Activated naive CD4-positive, alpha-beta T cell treated with anti-CD3 and anti-CD28 coated beads, Interleukin-2, amount 50 U/mL, for 24 hours (primary cell): Measurements from ENCODE around the gene POLR2L.
A peak's percentile ranks its signal among the peaks of the same experiment; 100 is the strongest.

Experiments
- H3K27ac Mint-ChIP-seq: one replicate; pipeline ENCODE4 v1.8.0; 2021; ENCODE audit warnings: mild to moderate bottlenecking, mixed read lengths
- H3K27me3 Mint-ChIP-seq: one replicate; pipeline ENCODE4 v1.8.0; 2021; ENCODE audit warnings: mixed read lengths
- H3K36me3 Mint-ChIP-seq: one replicate; pipeline ENCODE4 v1.8.0; 2021; ENCODE audit warnings: mixed read lengths
- H3K4me1 Mint-ChIP-seq: one replicate; pipeline ENCODE4 v1.8.0; 2021; ENCODE audit warnings: mixed read lengths
- H3K4me3 Mint-ChIP-seq: one replicate; pipeline ENCODE4 v1.8.0; 2021; ENCODE audit warnings: mild to moderate bottlenecking, mixed read lengths
- H3K9me3 Mint-ChIP-seq: one replicate; pipeline ENCODE4 v1.8.0; 2021; ENCODE audit warnings: mixed read lengths

The POLR2L gene

DNA sequence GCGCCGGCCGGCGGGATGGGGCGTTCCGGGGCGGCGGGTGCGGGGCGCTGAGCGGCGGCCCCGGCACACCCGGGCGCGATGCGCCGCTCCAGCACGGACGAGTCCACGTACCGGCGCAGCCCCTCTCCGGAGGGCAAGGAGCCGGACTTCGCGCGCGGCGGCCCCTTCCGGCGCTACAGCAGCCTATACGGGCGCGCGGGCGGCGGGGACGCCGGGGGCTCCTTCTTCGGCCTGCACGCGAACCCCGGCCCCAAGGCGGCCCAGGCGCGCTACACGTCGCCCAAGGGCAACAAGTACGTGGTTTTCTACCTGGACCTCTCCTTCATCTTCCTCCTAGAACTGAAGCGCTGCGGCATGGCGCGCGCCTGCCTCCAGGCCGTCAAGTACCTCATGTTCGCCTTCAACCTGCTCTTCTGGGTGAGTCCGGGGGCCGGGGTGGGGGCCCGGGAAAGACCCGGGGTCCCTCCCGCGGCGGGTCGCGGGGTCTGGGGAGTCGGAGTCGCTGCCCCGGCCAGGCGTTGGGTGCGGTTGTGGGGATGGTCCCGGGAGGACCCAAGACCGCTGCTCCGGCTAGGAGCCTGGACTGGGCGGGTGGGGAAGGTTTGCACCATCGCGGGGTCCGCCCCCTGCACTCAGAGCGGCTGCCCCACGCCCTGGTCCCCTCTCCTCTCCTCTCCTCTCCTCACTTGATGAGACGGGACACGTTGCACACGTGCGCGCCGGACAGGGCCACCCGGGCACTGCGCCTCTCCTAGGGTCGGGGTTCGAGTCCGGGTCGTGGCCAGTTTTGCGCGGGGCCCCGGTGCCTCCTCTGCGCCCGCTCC is 7.8 kb upstream of the POLR2L start:
- Mint-ChIP-seq H3K4me3 (peak overlapping the region; percentile 42), H3K27ac (no peak overlapping the region), H3K36me3 (no peaks in the 10 kb centered on the region), H3K4me1 (peaks cover 4% of the 10 kb centered on the region), H3K27me3 (no peaks in the 10 kb centered on the region), H3K9me3 (no peaks in the 10 kb centered on the region)

DNA sequence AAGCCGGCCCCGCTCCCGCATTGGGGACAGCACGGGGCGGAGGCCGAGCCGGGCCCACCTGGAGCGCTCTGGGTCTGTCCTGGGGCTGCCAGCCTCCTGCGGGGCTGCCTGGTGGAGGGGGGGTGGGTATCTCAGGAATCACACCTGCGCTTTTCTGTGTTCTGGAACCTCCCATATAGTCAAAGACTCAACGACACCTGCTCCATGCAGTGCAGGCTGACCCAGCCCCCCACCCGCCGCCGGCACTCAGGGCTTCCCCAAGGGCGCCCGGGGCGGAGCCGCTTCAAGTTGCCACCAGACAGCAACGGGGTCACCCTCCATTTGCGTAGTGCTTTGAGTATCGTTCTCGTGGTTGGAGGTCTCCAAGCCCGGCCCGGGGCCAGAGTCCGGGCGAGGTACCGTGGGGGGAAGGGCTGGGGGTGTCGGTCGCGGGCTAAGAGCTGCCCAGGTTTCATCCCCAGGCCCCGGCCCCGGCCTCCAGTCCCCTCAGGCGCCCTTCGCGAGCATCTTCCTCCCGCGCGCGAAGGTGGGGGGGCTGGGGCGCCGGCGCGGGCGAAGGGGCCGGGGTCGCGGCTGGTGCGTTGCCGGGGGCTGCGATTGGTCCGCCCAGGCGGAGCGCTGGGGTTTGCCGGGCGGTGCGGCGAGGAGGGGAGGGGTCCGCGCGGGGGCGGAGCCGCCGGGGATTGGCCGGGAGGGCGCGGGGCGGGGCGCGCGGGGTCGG is 6.9 kb upstream of the POLR2L start:
- Mint-ChIP-seq H3K4me1 (peaks cover 4% of the 10 kb centered on the region), H3K4me3 (peak overlapping the region; percentile 77), H3K36me3 (no peaks in the 10 kb centered on the region), H3K27me3 (no peaks in the 10 kb centered on the region), H3K9me3 (no peaks in the 10 kb centered on the region), H3K27ac (no peak overlapping the region)

DNA sequence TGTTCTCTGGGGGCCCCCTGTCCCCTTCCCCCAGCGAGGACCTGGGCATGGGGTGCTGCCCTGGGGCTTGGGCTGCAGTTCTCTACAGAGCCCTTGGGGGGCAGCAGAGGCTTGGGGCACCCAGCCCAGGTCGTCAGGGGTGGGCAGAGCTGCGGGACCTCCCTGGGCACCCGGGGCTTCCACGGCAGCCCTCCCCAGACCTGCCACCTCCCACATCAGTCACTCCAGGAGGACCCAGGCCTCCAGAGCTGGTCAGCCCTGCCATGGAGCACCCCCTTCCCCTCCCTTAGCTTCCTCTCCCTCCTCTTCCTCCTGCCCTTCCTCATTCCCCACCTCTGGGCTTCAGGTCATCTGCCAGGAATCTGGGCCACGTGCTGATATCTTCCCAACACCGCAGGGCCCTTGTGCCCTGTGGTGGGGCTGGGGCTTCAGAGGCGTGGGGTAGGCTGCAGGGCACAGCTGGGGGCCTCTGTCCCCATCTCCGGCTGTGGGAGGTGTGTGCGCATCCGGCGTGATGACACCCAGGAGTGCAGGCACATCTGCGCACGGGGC is 6.1 kb upstream of the POLR2L start:
- Mint-ChIP-seq H3K4me1 (peaks cover 8% of the 10 kb centered on the region), H3K27ac (no peak overlapping the region), H3K9me3 (no peaks in the 10 kb centered on the region), H3K36me3 (no peaks in the 10 kb centered on the region), H3K4me3 (peak overlapping the region; percentile 61), H3K27me3 (no peaks in the 10 kb centered on the region)

- Mint-ChIP-seq H3K36me3 (no peaks in the 10 kb centered on the region), H3K27me3 (no peaks in the 10 kb centered on the region), H3K27ac (no peak overlapping the region), H3K4me3 (no peak overlapping the region), H3K4me1 (peaks cover 10% of the 10 kb centered on the region), H3K9me3 (no peaks in the 10 kb centered on the region)
Measured at GRCh38 chr11:847876-848275, 5.5 kb upstream of the POLR2L start.

GRCh38 chr11:846496-847098 is 4.3 kb upstream of the POLR2L start:
- Mint-ChIP-seq H3K27ac (no peak overlapping the region), H3K4me3 (no peak overlapping the region), H3K27me3 (no peaks in the 10 kb centered on the region), H3K36me3 (no peaks in the 10 kb centered on the region), H3K4me1 (peaks cover 10% of the 10 kb centered on the region), H3K9me3 (no peaks in the 10 kb centered on the region)

DNA sequence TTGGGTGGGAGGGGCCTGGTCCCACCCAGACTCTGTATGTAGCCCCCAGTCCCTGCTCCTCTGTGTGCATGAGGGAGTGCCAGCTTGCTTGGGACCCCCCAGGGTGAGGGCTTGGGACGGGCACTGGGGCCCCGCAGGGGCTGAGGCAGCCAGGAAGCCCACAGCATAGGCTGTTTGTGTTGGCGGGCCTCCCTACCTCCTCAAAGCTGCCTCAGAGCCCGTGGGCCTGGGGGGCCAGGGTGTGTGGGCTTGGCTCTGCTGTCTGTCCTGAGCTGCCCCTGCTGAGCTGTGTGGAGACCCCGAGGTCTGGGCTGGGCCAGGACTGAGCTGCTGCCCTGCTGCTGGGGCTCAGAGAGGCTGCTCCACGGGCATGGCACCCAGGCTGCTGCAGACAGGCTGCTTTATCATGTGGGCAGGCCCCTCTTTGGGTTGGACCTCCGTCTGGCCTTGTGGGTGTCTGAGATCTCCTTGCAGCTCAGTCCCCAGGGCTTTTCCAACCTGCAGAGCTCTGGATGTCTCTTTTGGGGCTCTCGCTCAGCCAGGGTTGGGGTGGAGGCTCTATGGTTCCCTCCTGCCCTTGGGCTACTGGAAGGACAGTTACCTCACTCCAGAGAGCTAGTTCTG is 3.7 kb upstream of the POLR2L start:
- Mint-ChIP-seq H3K36me3 (no peaks in the 10 kb centered on the region), H3K27ac (no peak overlapping the region), H3K4me1 (peaks cover 10% of the 10 kb centered on the region), H3K27me3 (no peaks in the 10 kb centered on the region), H3K4me3 (no peak overlapping the region), H3K9me3 (no peaks in the 10 kb centered on the region)

GRCh38 chr11:844693-845644 is 2.6 kb upstream of the POLR2L start:
- Mint-ChIP-seq H3K27ac (no peak overlapping the region), H3K4me3 (no peak overlapping the region)

GRCh38 chr11:843818-844692 is 1.7 kb upstream of the POLR2L start:
- peaks cover 20% of the 10 kb centered on the region for H3K4me1 Mint-ChIP-seq
- no peaks in the 10 kb centered on the region for H3K9me3 Mint-ChIP-seq
- H3K27me3 Mint-ChIP-seq, result no peaks in the 10 kb centered on the region
- peak overlapping the region; percentile 75 for H3K4me3 Mint-ChIP-seq
- no peak overlapping the region for H3K27ac Mint-ChIP-seq
- H3K36me3 Mint-ChIP-seq, result no peaks in the 10 kb centered on the region

More at GRCh38 chr11:844693-845644, 2.6 kb upstream of the POLR2L start:
- Mint-ChIP-seq H3K4me1 (peaks cover 20% of the 10 kb centered on the region), H3K9me3 (no peaks in the 10 kb centered on the region), H3K27me3 (no peaks in the 10 kb centered on the region), H3K36me3 (no peaks in the 10 kb centered on the region)

- Mint-ChIP-seq H3K4me1 (peaks cover 16% of the 10 kb centered on the region), H3K4me3 (peak overlapping the region; percentile 75), H3K27ac (no peak overlapping the region), H3K9me3 (no peaks in the 10 kb centered on the region), H3K27me3 (no peaks in the 10 kb centered on the region), H3K36me3 (no peaks in the 10 kb centered on the region)
Measured at GRCh38 chr11:843086-843734, 881 bp upstream of the POLR2L start.

GRCh38 chr11:841981-842369 is 354 bp downstream of the POLR2L start:
- no peaks in the 10 kb centered on the region for H3K36me3 Mint-ChIP-seq
- no peaks in the 10 kb centered on the region for H3K9me3 Mint-ChIP-seq
- H3K27me3 Mint-ChIP-seq, result no peaks in the 10 kb centered on the region
- peak overlapping the region; percentile 84 for H3K27ac Mint-ChIP-seq
- peaks cover 16% of the 10 kb centered on the region for H3K4me1 Mint-ChIP-seq
- H3K4me3 Mint-ChIP-seq, result peak overlapping the region; percentile 88

DNA sequence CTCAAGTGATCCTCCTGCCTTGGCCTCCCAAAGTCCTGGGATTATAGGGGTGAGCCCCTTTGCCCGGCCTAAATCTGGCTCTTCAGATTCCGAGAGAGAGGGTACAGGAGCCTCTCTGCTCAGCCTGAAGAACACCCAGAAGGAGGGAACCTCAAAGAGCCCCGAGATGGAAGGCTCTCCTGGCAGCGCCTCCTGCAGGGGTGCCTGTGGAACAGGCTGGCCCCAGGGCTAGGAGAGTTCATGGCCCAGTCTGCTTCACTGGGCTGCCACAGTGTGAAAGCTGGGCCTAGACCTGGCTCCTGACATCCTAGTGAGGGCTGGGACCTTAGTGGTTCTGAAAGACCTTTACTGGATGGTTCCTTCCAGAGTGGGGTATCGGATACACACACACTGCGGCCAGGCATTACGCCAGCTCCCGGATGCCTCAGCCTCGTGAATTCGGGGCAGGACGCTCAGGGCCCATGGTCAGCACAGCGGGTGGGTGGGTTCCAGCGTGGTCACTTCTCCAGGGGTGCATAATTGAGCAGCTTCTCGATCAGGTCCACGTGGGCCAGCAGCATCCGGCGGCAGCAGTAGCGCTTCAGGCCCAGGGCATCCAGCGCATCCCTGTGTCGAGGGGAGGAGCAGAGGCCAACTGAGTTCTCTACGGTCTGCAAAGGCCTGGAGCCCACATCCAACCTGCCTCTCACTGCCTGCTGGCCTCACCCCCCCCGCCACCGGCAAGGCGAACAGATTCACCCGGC is 2.3 kb downstream of the POLR2L start:
- peaks cover 16% of the 10 kb centered on the region for H3K4me1 Mint-ChIP-seq
- no peaks in the 10 kb centered on the region for H3K27me3 Mint-ChIP-seq
- H3K4me3 Mint-ChIP-seq, result peak overlapping the region; percentile 88
- no peaks in the 10 kb centered on the region for H3K9me3 Mint-ChIP-seq
- H3K27ac Mint-ChIP-seq, result no peak overlapping the region
- no peaks in the 10 kb centered on the region for H3K36me3 Mint-ChIP-seq

- Mint-ChIP-seq H3K9me3 (no peaks in the 10 kb centered on the region), H3K27ac (no peak overlapping the region), H3K27me3 (no peaks in the 10 kb centered on the region), H3K4me1 (peaks cover 18% of the 10 kb centered on the region), H3K4me3 (no peak overlapping the region), H3K36me3 (no peaks in the 10 kb centered on the region)
Measured at GRCh38 chr11:839280-839623, 3.1 kb downstream of the POLR2L start.
